T1000 (cell line): ENCODE results near the gene NDUFA13.

Source experiments
- DNase-seq: peaks from one replicate; lab custom pipeline; 2025; ENCODE audit warnings: mixed read lengths; lab: John Stamatoyannopoulos, UW

The NDUFA13 gene

GRCh38 chr19:19570571-19570970 lies 54.5 kb downstream of the NDUFA13 start:
- no peak for DNase-seq

- no peak for DNase-seq
These were observed 55.2 kb downstream of the NDUFA13 start for GRCh38 chr19:19571071-19571786.

GRCh38 chr19:19575411-19575810 lies 59.4 kb downstream of the NDUFA13 start:
- no peak for DNase-seq
